Hematopoietic multipotent progenitor cell treated with erythropoietin and hydrocortisone succinate and interleukin-3 and kit ligand, for 4 days (in vitro differentiated cells): Measurements from ENCODE around the gene AKR1C4.
"Not testable (repeated sequence)": the region's sequence is repeated elsewhere in the genome, so short reads cannot be mapped to it uniquely, and the experiment has no call there.

Experiments
- DNase-seq: peaks from one replicate; pipeline ENCODE4 v3.0.0-alpha.2; 2015

AKR1C4 gene

GRCh38 chr10:5209776-5210175 is 13.1 kb downstream of the AKR1C4 start:
- DNase-seq, result not testable (repeated sequence)

DNA sequence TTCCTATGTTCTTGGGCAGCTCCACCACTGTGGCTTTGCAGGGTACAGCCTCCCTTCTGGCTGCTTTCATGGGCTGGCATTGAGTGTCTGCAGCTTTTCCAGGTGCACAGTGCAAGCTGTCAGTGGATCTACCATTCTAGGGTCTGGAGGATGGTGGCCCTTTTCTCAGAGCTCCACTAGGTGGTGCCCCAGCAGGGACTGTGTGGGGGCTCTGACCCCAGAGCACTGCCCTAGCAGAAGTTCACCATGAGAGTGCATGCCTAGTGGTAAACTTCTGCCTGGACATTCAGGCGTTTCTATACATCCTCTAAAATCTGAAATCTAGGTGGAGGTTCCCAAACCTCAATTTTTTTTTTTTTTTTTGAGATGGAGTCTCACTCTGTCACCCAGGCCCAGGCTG is 13.6 kb downstream of the AKR1C4 start:
- DNase-seq, result peak; percentile 24

DNA sequence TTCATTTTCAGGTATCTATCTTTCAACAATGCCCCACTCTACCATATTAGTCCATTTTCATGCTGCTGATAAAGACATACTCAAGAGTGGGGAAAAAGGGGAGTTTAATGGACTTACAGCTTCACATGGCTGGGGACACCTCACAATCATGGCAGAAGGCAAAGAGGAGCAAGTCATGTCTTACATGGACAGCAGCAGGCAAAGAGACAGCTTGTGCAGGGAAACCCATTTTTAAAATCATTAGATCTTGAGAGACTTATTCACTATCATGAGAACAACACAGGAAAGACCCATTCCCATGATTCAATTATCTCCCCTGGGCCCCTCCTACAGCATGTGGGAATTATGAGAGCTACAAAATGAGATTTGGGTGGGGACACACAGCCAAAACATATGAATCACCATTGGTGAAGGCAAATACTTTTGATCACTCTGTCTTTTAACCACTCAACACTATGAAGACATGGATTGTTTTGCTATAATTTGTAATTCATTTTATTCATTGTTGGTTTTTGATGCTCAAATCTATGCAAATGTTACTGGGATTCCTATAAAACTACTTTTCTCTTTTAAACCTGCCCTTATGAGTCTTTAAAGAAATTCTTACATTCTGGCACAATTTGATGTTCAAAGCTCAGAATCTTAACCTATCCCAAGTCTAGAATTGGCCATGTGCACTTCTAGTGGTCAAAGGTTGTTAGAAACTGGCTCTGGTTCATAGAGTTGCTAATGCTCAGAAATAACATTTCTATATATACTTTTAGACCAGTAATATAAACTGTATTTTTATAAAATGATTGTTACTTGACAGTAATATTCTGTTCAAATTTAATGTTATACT is 15.3 kb downstream of the AKR1C4 start:
- DNase-seq, result no peak

GRCh38 chr10:5216801-5217200 is 20.2 kb downstream of the AKR1C4 start:
- no peak for DNase-seq

DNA sequence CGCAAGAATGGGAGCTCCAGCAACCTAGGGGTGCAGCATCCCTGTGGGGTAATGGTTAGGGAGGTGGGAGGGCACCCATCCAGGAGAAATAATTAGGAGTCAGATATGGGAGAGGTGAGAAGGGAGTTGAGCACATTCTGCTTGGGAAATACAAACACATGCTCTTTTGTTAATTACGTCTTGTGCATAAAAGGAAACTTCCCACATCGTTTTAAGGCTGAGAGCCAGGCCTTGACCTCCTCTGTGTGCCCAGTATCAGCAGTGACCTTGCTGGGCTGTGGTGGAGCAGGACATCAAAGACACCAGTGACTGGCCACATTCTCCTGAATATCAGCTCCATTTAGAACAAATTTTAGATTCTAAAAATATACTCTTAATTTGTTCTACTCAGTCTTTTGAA is 22.6 kb downstream of the AKR1C4 start:
- DNase-seq, result no peak

DNA sequence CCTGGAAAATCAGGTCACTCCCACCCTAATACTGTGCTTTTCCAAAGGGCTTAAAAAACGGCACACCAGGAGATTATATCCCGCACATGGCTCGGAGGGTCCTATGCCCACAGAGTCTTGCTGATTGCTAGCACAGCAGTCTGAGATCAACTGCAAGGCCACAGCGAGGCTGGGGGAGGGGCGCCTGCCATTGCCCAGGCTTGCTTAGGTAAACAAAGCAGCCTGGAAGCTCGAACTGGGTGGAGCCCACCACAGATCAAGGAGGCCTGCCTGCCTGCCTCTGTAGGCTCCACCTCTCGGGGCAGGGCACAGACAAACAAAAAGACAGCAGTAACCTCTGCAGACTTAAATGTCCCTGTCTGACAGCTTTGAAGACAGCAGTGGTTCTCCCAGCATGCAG is 26.3 kb downstream of the AKR1C4 start:
- DNase-seq, result not testable (repeated sequence)

DNA sequence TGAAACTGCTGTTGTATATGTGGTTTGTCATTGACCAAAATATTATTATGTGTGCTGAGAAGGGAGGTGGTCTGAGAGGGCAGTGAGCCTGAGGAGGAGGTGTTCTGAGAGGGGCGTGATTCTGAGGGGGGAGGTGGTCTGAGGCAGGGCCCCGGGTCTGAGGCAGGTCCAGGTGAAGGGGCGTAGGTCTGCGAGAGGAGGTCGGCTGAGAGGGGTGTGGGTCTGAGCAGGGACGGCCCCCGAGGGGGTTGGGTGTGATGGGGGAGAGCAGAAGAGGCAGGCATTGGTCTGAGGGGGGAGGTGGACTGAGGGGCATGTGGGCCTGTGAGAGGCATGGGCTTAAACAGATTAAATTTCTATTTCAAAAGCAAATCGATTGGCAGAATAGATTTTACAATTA is 32.4 kb downstream of the AKR1C4 start:
- DNase-seq, result no peak

- DNase-seq, result no peak
These were observed 36.7 kb downstream of the AKR1C4 start for GRCh38 chr10:5233324-5233723.

DNA sequence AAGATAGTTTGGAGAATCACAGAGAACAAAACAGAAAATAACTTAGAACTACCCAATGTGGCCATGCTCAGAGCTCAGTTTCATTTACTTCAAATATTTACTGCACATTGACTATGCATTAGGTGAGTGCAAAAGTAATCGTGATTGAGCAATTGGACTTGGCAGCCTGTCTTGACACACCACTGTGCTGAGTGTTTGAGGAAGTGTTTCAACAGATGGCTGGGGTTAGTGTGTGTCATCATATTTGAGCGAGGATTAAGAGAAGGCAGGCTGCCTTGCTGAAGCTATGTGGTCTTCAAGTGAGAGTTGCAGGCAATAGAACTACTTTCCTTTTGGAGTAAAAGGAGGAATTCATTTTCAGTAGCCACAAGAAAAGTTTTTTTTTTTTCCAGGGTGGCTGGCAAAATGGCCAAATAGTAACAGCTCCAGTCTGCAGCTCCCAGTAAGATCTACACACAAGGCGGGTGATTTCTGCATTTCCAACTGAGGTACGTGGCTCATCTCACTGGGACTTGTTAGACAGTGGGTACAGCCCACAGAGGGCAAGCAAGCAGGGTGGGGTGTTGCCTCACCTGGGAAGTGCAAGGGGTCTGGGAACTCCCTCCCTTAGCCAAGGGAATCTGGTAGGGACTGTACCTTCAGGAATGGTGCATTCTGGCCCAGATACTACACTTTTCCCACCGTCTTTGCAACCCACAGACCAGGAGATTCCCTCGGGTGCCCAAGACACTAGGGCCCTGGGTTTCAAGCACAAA is 37.6 kb downstream of the AKR1C4 start:
- peak; percentile 89 for DNase-seq

DNA sequence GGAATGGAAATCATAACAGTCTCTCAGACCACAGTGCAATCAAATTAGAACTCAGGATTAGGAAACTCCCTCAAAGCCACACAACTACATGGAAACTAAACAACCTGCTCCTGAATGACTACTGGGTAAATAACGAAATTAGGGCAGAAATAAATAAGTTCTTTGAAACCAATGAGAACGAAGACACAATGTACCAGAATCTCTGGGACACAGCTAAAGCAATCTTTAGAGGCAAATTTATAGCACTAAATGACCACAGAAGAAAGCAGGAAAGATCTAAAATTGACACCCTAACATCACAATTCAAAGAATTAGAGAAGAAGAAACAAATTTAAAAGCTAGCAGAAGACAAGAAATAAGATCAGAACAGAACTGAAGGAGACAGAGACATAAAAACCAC is 40.9 kb downstream of the AKR1C4 start:
- not testable (repeated sequence) for DNase-seq

DNA sequence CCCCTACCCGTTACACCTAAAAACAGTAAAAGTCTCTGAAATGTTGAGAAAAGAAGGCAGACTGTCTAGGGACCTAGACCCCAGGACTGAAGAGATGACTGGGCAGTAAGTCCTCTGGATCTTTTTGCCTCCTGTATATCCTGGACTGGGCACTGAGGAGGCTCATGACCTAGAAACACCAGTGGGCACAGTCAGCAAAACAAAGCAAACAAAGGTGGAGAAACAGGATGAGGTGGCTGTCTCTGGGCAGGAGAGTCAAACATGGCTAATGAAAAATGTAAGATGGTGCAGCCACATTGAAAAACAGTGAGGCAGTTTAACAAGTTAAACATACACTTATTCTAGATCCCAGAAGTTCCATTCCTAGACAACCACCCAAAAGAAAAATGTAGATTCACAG is 45.9 kb downstream of the AKR1C4 start:
- no peak for DNase-seq

GRCh38 chr10:5243521-5243987 is 46.9 kb downstream of the AKR1C4 start:
- no peak for DNase-seq

GRCh38 chr10:5252177-5253037 is 55.8 kb downstream of the AKR1C4 start:
- DNase-seq, result no peak

DNA sequence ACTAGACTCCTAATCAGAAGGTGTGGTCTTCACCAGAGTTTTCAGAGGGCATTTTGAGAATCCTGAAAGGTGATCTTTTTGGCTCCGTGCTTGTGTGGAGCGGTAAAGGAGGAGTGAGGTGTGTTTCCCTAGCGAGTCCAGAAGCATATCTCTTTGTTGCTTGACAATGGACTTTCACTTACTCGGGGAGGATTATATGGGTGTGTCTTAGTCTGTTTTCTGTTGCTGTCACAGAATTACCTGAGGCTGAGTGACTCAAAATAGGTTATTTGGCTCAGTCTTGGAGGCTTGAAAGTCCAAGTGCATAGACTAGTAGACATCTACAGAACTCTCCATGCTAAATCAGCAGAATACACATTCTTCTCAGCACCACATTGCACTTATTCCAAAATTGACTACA is 57.9 kb downstream of the AKR1C4 start:
- no peak for DNase-seq

DNA sequence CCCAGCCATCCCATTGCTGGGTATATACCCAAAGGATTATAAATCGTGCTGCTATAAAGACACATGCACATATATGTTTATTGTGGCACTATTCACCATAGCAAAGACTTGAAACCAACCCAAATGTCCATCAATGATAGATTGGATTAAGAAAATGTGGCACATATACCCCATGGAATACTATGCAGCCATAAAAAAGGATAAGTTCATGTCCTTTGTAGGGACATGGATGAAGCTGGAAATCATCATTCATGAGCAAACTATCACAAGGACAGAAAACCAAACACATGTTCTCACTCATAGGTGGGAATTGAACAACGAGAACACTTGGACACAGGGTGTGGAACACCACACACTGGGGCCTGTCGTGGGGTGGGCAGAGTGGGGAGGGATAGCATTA is 61.1 kb downstream of the AKR1C4 start:
- DNase-seq, result not testable (repeated sequence)

- no peak for DNase-seq
These were observed 62.7 kb downstream of the AKR1C4 start for GRCh38 chr10:5259132-5259951.

DNA sequence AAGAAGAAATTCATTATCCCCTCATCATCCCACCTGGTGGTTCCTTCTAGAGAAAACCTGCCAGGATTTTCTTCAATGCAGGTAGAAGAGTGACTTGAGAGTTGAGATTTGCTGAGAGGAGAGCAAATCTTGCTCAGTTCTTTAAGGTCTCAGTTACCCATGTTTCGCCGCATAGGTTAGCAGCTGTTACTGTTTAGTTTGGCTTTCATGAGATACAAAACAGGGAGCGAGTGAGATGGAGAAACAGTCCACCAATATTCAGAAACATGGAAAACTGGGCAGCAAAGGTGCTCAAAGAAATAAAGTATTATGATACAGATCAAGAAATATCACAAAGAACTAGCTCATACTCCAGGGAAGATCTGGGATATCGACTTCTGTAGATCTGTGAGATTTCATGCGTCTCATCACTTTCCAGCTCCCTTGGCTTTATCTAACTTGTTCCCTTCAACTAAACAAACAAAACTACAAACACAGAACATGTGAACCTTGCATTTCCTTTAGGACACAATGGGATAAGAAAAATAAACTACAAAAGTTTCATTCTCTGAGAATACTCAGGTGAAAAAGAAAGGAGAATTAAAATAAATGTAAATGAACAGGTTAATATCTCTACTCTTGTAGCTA is 63.4 kb downstream of the AKR1C4 start:
- DNase-seq, result no peak

DNA sequence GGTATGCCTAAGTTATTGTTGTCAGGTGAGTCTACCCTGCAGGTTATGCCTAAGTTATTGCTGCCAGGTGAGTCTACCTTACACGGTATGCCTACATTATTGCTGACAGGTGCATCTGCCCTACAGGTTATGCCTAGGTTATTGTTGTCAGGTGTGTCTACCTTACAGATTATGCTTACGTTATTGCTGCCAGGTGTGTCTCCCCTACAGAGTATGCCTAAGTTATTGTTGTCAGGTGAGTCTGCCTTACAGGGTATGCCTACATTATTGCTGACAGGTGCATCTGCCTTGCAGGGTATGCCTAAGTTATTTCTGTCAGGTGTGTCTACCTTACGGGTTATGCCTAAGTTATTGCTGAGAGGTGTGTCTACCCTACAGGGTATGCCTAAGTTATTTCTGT is 64.2 kb downstream of the AKR1C4 start:
- DNase-seq, result no peak

GRCh38 chr10:5265139-5265538 is 68.5 kb downstream of the AKR1C4 start:
- DNase-seq, result no peak

DNA sequence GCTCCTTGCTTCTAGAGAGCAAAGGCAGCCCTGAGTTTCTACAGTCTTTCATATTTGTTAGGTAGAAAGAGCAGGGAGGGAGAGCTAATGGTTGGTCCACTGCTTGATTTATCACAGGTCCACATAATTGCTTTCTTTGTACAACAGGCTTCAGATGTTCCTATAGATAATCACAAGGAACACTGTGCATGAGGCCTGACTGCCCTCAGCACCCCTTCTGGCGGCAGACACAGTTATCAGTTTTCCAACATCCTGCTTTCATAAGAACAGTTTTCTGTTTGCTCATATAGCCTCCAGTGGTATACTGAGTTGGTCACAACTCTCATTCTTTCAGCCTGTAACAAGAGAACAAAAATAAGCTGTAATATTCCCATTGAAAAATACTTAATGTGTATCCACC is 69.7 kb downstream of the AKR1C4 start:
- DNase-seq, result peak; percentile 41

DNA sequence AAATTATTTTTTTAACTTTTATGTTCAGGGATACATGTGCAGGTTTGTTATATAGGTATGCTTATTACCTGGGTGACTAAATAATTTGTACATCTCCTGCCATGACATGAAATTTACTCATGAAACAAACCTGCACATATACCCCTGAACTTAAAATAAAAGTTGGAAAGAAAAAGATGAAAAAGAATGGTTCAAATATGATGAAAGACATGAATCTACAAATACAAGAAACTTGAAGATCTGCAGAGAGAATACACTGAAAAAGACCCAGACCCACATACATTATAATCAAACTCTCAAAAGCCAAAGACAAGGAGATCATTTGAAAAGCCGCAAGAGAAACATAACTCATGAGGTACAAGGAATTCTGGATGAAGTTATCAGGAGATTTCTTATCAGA is 70.2 kb downstream of the AKR1C4 start:
- no peak for DNase-seq

GRCh38 chr10:5268234-5268633 is 71.6 kb downstream of the AKR1C4 start:
- DNase-seq, result no peak
